G401.6 (cell line): ENCODE data around the gene RRBP1.

ENCODE experiments used
- FAIRE-seq: peaks from 2 replicates; lab custom pipeline; 2012; peaks lifted over from hg19 to GRCh38; lab: Jason Lieb, UNC

The RRBP1 gene

GRCh38 chr20:17606001-17606400, 76.0 kb downstream of the RRBP1 start:
- no peak for FAIRE-seq

DNA sequence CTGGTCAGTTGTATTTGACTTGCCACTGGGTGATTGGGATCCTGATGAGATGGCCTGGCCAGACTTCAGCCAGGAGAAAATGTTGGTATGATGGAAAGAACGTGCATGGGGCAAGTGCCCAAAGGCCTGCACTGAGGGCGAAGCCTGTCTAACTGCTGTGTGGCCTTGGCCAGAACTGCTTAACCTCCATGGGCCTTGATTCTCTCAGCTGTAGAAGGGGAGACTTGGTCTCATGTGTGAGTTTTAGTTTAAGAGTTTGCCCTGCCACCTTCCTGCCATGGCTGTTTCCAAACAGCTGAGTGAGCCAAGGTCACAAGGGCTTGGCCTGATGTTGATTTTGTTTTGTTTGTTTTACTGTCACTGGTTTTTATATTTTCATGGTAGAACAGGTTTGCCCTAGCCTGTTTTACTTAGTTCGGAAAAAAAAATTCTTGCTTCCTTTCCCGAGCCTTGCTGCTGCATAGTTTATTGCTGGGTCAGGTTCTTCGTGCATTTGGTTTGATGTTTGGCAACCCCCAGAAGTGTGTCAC, 76.8 kb downstream of the RRBP1 start:
- FAIRE-seq = no peak

GRCh38 chr20:17602493-17602892, 79.5 kb downstream of the RRBP1 start:
- FAIRE-seq = no peak

- FAIRE-seq = no peak
Observed at GRCh38 chr20:17601957-17602356, 80.1 kb downstream of the RRBP1 start.

GRCh38 chr20:17598013-17598550, 84.0 kb downstream of the RRBP1 start:
- FAIRE-seq = peak; percentile 17

DNA sequence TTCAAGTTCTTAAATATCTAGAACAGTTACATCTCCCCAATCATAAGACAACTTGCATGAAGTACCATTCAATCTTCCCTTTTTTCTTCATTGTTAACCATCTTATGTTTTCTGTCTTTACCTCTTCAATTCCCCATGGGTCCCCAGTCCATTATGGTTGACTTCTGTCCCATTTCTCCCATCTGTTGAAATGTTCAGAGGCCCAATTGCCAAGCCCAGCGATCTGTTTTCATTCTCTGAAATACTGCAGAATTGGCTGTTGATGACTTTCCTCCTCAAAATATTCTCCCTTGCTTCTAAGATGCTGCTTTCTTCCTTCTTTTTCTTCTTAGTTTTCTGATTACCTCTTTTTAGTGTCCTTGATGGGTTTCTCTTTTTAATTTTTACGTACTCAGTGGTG, 86.2 kb downstream of the RRBP1 start:
- no peak for FAIRE-seq

DNA sequence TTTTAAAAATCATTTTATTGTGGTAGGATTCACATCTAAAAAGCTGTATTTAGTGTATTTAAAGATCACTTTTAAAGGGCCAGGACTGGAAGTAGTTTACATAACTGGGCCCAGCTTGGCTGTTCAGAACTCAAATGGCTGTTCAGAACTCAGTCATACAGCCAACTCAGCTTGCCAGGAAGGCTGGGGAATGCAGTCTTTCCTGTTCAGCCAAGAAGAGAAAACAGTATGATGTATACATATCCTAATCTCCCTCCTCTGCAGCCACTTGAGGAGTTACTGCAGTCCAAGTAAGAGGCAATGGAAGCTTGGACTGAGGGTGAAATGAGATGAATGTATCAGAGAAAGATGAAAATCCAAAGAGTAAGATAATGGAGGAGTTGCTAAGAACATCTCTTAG, 87.6 kb downstream of the RRBP1 start:
- no peak for FAIRE-seq

DNA sequence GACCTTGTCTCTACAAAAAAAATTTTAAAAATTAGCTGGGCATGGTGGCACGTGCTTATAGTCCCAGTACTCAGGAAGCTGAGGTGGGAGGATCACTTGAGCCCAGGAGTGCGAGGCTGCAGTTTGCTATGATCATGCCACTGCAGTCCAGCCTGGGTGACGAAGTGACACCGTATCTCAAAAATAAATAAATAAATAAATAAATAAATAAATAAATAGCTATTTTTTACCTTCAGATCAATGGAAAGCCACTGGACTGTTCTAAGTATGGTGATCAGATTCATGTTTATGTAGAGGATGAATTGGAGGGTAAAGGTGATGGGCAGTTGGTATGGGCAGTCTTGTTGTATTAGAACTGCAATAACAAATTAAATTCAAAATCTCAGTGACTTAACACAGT, 88.1 kb downstream of the RRBP1 start:
- no peak for FAIRE-seq

GRCh38 chr20:17590245-17590644, 91.8 kb downstream of the RRBP1 start:
- no peak for FAIRE-seq

GRCh38 chr20:17589161-17589834, 92.7 kb downstream of the RRBP1 start:
- FAIRE-seq = no peak

- no peak for FAIRE-seq
Observed at GRCh38 chr20:17587824-17588223, 94.2 kb downstream of the RRBP1 start.

GRCh38 chr20:17587148-17587547, 94.9 kb downstream of the RRBP1 start:
- FAIRE-seq = no peak

GRCh38 chr20:17586250-17586649, 95.8 kb downstream of the RRBP1 start:
- peak; percentile 46 for FAIRE-seq

GRCh38 chr20:17584689-17585088, 97.4 kb downstream of the RRBP1 start:
- FAIRE-seq = no peak

DNA sequence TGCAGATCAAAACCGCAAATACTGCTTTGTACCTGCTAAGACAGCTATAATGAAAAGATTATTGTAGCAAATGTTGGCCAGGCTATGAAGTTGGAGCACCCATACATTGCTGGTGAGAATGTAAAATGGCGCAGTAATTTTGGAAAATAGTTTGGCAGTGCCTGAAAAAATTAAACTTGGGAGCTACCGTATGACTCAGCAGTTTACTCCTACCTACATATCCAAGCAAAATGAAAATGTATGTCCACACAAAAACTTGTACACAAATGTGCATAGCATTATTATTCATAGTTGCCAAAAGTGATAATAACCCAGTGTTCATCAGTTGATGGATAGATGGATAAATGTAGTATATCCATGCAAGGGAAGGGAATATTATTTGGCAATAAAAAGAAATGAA, 98.9 kb downstream of the RRBP1 start:
- FAIRE-seq = no peak

DNA sequence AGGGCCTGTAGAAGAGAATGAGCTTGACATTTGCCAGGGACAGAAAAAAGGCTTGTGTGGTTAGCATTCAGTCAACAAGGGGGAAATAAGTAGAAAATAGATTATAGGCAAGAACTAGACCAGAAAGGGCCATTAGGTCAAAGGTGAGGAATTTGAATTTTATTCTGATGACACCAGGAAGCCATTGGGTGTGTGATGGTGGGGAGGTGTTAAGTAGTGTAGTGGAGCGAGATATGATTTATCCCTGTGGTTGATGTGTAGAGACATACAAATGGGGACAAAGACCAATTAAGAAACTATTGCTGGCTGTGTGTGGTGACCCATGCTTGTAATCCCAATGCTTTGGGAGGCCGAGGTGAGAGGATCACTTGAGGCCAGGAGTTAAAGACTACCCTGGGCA, 101.1 kb downstream of the RRBP1 start:
- no peak for FAIRE-seq

DNA sequence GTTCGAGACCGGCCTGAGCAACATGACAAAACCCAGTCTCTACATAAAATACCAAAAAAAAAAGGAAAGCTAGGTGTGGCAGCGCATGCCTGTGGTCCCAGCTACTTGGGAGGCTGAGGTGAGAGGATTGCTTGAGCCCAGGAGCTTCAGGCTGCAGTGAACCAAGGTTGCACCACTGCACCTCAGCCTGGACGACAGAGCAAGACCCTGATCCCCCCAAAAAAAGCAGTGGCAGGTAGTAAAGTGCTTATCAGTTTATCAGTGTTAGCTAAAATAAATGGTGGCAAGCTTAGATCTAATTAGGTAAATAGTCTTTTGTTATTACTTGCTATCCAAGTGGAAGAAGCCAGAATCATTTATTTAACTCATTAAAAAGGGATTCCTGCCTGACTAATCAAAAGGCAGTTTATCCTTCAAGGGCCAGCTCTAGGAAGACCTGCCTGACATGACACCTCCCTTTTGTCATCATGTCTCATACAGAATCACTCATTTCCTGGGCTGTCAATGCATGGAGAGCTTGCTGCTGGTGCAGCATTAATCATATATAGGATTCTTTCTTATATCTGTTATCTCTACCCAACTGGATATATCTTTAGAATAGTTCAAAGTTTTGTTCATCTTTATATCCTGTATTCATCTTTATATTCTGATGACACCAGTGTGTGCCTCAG, 102.5 kb downstream of the RRBP1 start:
- no peak for FAIRE-seq

DNA sequence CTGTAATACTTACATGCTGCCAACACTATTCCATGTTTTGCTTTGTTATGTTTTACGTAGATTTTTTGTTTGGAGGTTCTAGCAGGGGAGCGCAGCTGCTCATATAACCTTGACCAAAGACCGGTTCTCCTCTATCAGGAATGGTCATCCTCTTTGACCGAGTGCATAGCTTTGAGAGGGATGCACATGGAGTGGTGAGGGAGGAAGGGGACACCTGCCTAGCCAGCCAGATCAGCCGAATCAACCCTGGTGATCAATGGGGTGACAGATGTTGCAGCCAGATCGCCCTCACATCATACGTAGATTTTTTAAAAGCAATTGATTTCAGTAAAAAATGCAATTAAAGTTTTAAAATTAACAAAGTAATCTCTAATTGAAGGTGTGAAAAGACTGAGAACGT, 105.8 kb downstream of the RRBP1 start:
- no peak for FAIRE-seq

GRCh38 chr20:17573463-17573862, 108.6 kb downstream of the RRBP1 start:
- FAIRE-seq = no peak

DNA sequence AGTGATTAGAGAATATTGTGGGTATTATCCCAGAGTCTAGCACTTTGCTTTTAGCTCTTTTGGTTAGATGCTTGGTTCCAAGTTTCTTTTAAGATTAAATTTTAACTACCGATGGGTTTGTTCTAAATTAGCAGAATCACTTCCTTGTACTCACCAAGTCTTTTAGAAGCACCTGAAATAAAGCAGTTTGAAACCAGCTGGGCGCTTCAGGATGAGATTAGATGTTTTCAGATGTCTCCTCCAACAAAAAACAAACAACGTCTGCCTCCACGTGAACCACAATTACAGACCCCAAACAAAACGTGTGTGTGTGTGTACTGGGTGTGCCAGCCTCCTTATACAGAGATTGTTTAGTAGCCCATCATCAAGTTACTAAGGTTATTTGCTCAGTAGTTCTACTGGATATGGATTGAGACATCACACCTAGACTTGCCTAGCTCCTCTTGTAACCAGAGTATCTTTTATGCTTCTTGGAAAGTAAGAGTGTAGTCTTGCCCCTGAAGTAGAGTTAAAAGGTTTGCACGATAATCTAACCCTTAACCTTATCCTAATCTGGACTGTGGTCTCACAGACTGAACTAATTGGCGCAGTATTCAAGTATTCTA, 109.9 kb downstream of the RRBP1 start:
- no peak for FAIRE-seq

DNA sequence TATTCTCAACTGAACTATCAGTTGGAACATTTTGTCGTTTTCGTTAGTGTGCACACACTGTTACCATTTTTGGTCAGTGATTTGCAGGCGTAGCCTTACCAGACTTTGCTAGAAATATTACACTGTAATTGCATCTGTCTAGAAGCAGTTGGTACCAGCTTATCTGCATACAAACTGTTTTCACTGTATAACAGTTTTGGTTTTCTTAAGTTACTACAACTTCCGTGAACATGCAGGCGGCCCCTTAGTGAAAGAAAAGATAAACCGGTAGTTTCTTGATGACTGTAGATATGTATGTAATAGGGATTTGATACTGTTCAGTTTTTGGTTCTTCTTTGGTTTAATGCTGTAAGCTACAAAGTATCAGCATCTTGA, 110.9 kb downstream of the RRBP1 start:
- no peak for FAIRE-seq

- no peak for FAIRE-seq
Observed at GRCh38 chr20:17570347-17571152, 111.5 kb downstream of the RRBP1 start.
